Astrocyte (in vitro differentiated cells and primary cell): Measurements from ENCODE around the gene HSPA1A.

ENCODE experiments used
- EZH2 ChIP-seq: IDR thresholded peaks from 2 replicates; pipeline ENCODE4 v1.6.1; 2012; ENCODE audit warnings: mild to moderate bottlenecking, low read length, inconsistent platforms; ENCODE audit not compliant: insufficient read depth
- TF ChIP-seq, protein P1 (sequence below): IDR thresholded peaks from 2 replicates; pipeline ENCODE4 v1.5.1; 2011; ENCODE audit warnings: low read depth, mild to moderate bottlenecking, inconsistent platforms, low read length, moderate library complexity; ENCODE audit not compliant: insufficient read depth

DNA sequence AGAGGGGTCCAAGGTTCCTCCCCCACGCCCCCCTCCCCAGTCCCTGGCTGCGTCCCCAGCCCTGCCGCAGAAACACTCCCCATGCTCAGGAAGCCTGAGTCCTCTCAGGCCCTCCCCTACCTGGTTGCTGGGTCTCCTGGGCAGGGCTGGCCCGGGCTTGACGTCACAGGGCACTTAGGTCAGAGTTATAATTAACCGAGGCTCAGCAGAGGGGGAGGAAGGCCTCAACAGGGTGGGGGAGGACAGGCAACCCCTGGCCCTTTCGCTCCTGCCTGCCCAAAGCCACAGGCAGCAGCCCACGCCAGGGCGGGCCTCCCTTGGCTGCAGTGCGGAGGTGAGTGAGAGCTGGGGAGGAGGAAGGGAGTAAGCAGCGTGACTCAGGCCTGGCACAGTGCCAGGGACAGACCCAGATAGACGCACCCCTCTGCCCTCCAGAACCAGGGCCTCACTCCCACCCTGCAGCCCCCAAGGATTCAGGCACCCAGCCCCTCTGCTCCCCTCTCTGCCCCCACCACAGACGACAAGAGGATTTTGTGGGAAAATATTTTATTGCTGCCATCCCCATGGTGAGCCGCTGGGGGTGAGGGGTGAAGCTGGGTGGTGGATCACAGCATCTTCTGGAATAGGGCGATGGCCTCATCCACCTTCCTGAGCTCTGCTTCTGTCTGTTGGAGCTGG lies 38.2 kb upstream of the HSPA1A start, which contains the start of gene VWA7:
- TF ChIP-seq, protein P1, sequence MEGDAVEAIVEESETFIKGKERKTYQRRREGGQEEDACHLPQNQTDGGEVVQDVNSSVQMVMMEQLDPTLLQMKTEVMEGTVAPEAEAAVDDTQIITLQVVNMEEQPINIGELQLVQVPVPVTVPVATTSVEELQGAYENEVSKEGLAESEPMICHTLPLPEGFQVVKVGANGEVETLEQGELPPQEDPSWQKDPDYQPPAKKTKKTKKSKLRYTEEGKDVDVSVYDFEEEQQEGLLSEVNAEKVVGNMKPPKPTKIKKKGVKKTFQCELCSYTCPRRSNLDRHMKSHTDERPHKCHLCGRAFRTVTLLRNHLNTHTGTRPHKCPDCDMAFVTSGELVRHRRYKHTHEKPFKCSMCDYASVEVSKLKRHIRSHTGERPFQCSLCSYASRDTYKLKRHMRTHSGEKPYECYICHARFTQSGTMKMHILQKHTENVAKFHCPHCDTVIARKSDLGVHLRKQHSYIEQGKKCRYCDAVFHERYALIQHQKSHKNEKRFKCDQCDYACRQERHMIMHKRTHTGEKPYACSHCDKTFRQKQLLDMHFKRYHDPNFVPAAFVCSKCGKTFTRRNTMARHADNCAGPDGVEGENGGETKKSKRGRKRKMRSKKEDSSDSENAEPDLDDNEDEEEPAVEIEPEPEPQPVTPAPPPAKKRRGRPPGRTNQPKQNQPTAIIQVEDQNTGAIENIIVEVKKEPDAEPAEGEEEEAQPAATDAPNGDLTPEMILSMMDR, result no peak
- TF ChIP-seq EZH2, result no peak
